Stimulated activated CD8-positive, alpha-beta memory T cell treated with anti-CD3 and anti-CD28 coated beads, Interleukin-7, amount 100 ng/mL, for 48 hours (primary cell): Measurements from ENCODE around the gene MAB21L4.
"Not testable (repeated sequence)": the region's sequence is repeated elsewhere in the genome, so short reads cannot be mapped to it uniquely, and the experiment has no call there.

ENCODE experiments used
- DNase-seq, 2 donors: peaks; one replicate each; pipeline ENCODE4 v3.0.0-alpha.2; 2020; ENCODE audit warnings: low read depth in 1 of 2; ENCODE audit errors: extremely low read depth in 1 of 2

The MAB21L4 gene

GRCh38 chr2:240846309-240846708 lies 49.6 kb downstream of the MAB21L4 start:
- DNase-seq, result not testable (repeated sequence)

GRCh38 chr2:240840435-240841060 lies 55.4 kb downstream of the MAB21L4 start:
- no peak for DNase-seq

GRCh38 chr2:240839152-240840143 lies 56.5 kb downstream of the MAB21L4 start:
- DNase-seq, result no peak

GRCh38 chr2:240837621-240838020 lies 58.3 kb downstream of the MAB21L4 start:
- DNase-seq, result no peak

GRCh38 chr2:240836781-240837467 lies 59.0 kb downstream of the MAB21L4 start:
- no peak for DNase-seq
